ENCODE results near the gene IQGAP2. TPM values are rescaled to one million over a fixed set of nuclear protein-coding genes. Genes with fewer than 3 reads are reported as not detected.

The IQGAP2 gene
- total RNA-seq, 1 donor = 0.36 TPM

GRCh38 chr5:76522103-76522935 lies 119.2 kb downstream of the IQGAP2 start:
- no peak for TF ChIP-seq CTCF (IDR thresholded peaks at IDR 0.05; ENCODE audit: extremely low read depth, low read depth, low read length)
- peaks cover 3% of the 10 kb centered on the region for H3K4me1 ChIP-seq (ENCODE audit: insufficient read depth, low read length)
- H2AFZ ChIP-seq (ENCODE audit: low read length) = no peak overlapping the region
- H3K9me3 ChIP-seq (ENCODE audit: low read depth, low read length) = no peaks in the 10 kb centered on the region
- no peaks in the 10 kb centered on the region for H3K79me2 ChIP-seq (ENCODE audit: insufficient read depth, low read length)
- H3K4me2 ChIP-seq (ENCODE audit: insufficient read depth, low read length) = no peak overlapping the region
- no peak for DNase-seq (ENCODE audit: insufficient read length, low spot score, missing footprints)
- no peaks in the 10 kb centered on the region for H3K36me3 ChIP-seq (ENCODE audit: insufficient read depth, low read length)
- no peak overlapping the region for H3K27ac ChIP-seq (ENCODE audit: low read depth, low read length)
- no peak overlapping the region for H3K4me3 ChIP-seq (ENCODE audit: insufficient read depth, low read length)
- no peaks in the 10 kb centered on the region for H3K27me3 ChIP-seq (ENCODE audit: insufficient read depth, low read length)
- H4K20me1 ChIP-seq (ENCODE audit: insufficient read depth, low read length) = no peaks in the 10 kb centered on the region

- Histone ChIP-seq H3K27ac (ENCODE audit: low read depth, low read length) (no peak overlapping the region), H3K4me1 (ENCODE audit: insufficient read depth, low read length) (peaks cover 3% of the 10 kb centered on the region), H3K79me2 (ENCODE audit: insufficient read depth, low read length) (no peaks in the 10 kb centered on the region), H3K27me3 (ENCODE audit: insufficient read depth, low read length) (no peaks in the 10 kb centered on the region), H4K20me1 (ENCODE audit: insufficient read depth, low read length) (no peaks in the 10 kb centered on the region), H3K4me3 (ENCODE audit: insufficient read depth, low read length) (no peak overlapping the region), H3K36me3 (ENCODE audit: insufficient read depth, low read length) (no peaks in the 10 kb centered on the region), H3K4me2 (ENCODE audit: insufficient read depth, low read length) (no peak overlapping the region), H2AFZ (ENCODE audit: low read length) (no peak overlapping the region), H3K9me3 (ENCODE audit: low read depth, low read length) (no peaks in the 10 kb centered on the region)
- DNase-seq (ENCODE audit: insufficient read length, low spot score, missing footprints) = no peak
- TF ChIP-seq CTCF (IDR thresholded peaks at IDR 0.05; ENCODE audit: extremely low read depth, low read depth, low read length) = no peak
Observed at GRCh38 chr5:76524101-76524835, 121.2 kb downstream of the IQGAP2 start.

GRCh38 chr5:76524868-76525267 lies 121.8 kb downstream of the IQGAP2 start:
- no peaks in the 10 kb centered on the region for H3K79me2 ChIP-seq (ENCODE audit: insufficient read depth, low read length)
- H3K4me3 ChIP-seq (ENCODE audit: insufficient read depth, low read length) = no peak overlapping the region
- no peak overlapping the region for H2AFZ ChIP-seq (ENCODE audit: low read length)
- H3K4me2 ChIP-seq (ENCODE audit: insufficient read depth, low read length) = no peak overlapping the region
- peaks cover 3% of the 10 kb centered on the region for H3K4me1 ChIP-seq (ENCODE audit: insufficient read depth, low read length)
- H4K20me1 ChIP-seq (ENCODE audit: insufficient read depth, low read length) = no peaks in the 10 kb centered on the region
- no peak for DNase-seq (ENCODE audit: insufficient read length, low spot score, missing footprints)
- no peak for TF ChIP-seq CTCF (IDR thresholded peaks at IDR 0.05; ENCODE audit: extremely low read depth, low read depth, low read length)
- no peaks in the 10 kb centered on the region for H3K36me3 ChIP-seq (ENCODE audit: insufficient read depth, low read length)
- no peaks in the 10 kb centered on the region for H3K9me3 ChIP-seq (ENCODE audit: low read depth, low read length)
- H3K27me3 ChIP-seq (ENCODE audit: insufficient read depth, low read length) = no peaks in the 10 kb centered on the region
- no peak overlapping the region for H3K27ac ChIP-seq (ENCODE audit: low read depth, low read length)

- TF ChIP-seq CTCF (IDR thresholded peaks at IDR 0.05; ENCODE audit: extremely low read depth, low read depth, low read length) = no peak
- peaks cover 3% of the 10 kb centered on the region for H3K4me1 ChIP-seq (ENCODE audit: insufficient read depth, low read length)
- no peaks in the 10 kb centered on the region for H3K79me2 ChIP-seq (ENCODE audit: insufficient read depth, low read length)
- H4K20me1 ChIP-seq (ENCODE audit: insufficient read depth, low read length) = no peaks in the 10 kb centered on the region
- H3K9me3 ChIP-seq (ENCODE audit: low read depth, low read length) = no peaks in the 10 kb centered on the region
- H3K4me3 ChIP-seq (ENCODE audit: insufficient read depth, low read length) = no peak overlapping the region
- H2AFZ ChIP-seq (ENCODE audit: low read length) = no peak overlapping the region
- no peak for DNase-seq (ENCODE audit: insufficient read length, low spot score, missing footprints)
- no peak overlapping the region for H3K27ac ChIP-seq (ENCODE audit: low read depth, low read length)
- no peak overlapping the region for H3K4me2 ChIP-seq (ENCODE audit: insufficient read depth, low read length)
- no peaks in the 10 kb centered on the region for H3K27me3 ChIP-seq (ENCODE audit: insufficient read depth, low read length)
- H3K36me3 ChIP-seq (ENCODE audit: insufficient read depth, low read length) = no peaks in the 10 kb centered on the region
Observed at GRCh38 chr5:76525956-76526355, 122.9 kb downstream of the IQGAP2 start.

Measured in osteoblast (primary cell).